Neuron (in vitro differentiated cells): ENCODE data around the gene ALK.

ENCODE experiments used
- H2AFZ ChIP-seq: one replicate; pipeline ENCODE4 v1.6.1; 2013; ENCODE audit warnings: low read depth, mild to moderate bottlenecking, inconsistent platforms, low read length, moderate library complexity
- H3K27me3 ChIP-seq: one replicate; pipeline ENCODE4 v1.6.1; 2013; ENCODE audit warnings: low read length; ENCODE audit not compliant: insufficient read depth
- H3K36me3 ChIP-seq: one replicate; pipeline ENCODE4 v1.6.1; 2013; ENCODE audit warnings: low read length; ENCODE audit not compliant: insufficient read depth
- H3K4me1 ChIP-seq: one replicate; pipeline ENCODE4 v1.6.1; 2013; ENCODE audit warnings: low read length; ENCODE audit not compliant: insufficient read depth
- H3K4me3 ChIP-seq: 2 replicates; pipeline ENCODE4 v1.5.1; 2013; ENCODE audit warnings: mild to moderate bottlenecking, low read length, moderate library complexity
- H3K9me3 ChIP-seq: one replicate; pipeline ENCODE4 v1.6.1; 2013; ENCODE audit warnings: low read length

The ALK gene

GRCh38 chr2:29242621-29243375, 678.6 kb downstream of the ALK start:
- H3K4me3 ChIP-seq: no peak overlapping the region
- no peaks in the 10 kb centered on the region for H3K36me3 ChIP-seq
- H2AFZ ChIP-seq: no peak overlapping the region
- H3K27me3 ChIP-seq: no peaks in the 10 kb centered on the region
- no peaks in the 10 kb centered on the region for H3K4me1 ChIP-seq
- H3K9me3 ChIP-seq: no peaks in the 10 kb centered on the region

GRCh38 chr2:29241955-29242565, 679.3 kb downstream of the ALK start:
- H3K27me3 ChIP-seq: no peaks in the 10 kb centered on the region
- no peak overlapping the region for H2AFZ ChIP-seq
- no peaks in the 10 kb centered on the region for H3K4me1 ChIP-seq
- H3K4me3 ChIP-seq: no peak overlapping the region
- H3K36me3 ChIP-seq: no peaks in the 10 kb centered on the region
- no peaks in the 10 kb centered on the region for H3K9me3 ChIP-seq

- H3K4me1 ChIP-seq: no peaks in the 10 kb centered on the region
- no peak overlapping the region for H2AFZ ChIP-seq
- H3K27me3 ChIP-seq: no peaks in the 10 kb centered on the region
- no peak overlapping the region for H3K4me3 ChIP-seq
- no peaks in the 10 kb centered on the region for H3K9me3 ChIP-seq
- no peaks in the 10 kb centered on the region for H3K36me3 ChIP-seq
Measured at GRCh38 chr2:29241341-29241740, 680.0 kb downstream of the ALK start.

- Histone ChIP-seq H3K9me3 (no peaks in the 10 kb centered on the region), H3K4me1 (no peaks in the 10 kb centered on the region), H3K4me3 (no peak overlapping the region), H3K27me3 (no peaks in the 10 kb centered on the region), H3K36me3 (no peaks in the 10 kb centered on the region), H2AFZ (no peak overlapping the region)
Measured at GRCh38 chr2:29240601-29241000, 680.8 kb downstream of the ALK start.

- no peaks in the 10 kb centered on the region for H3K9me3 ChIP-seq
- no peak overlapping the region for H3K4me3 ChIP-seq
- no peaks in the 10 kb centered on the region for H3K36me3 ChIP-seq
- no peaks in the 10 kb centered on the region for H3K4me1 ChIP-seq
- H3K27me3 ChIP-seq: no peaks in the 10 kb centered on the region
- H2AFZ ChIP-seq: no peak overlapping the region
Measured at GRCh38 chr2:29239209-29239960, 682.0 kb downstream of the ALK start.

- H3K27me3 ChIP-seq: no peaks in the 10 kb centered on the region
Measured at GRCh38 chr2:29238497-29238896, 682.9 kb downstream of the ALK start.

GRCh38 chr2:29236074-29236473, 685.3 kb downstream of the ALK start:
- no peak overlapping the region for H2AFZ ChIP-seq
- H3K36me3 ChIP-seq: no peaks in the 10 kb centered on the region
- H3K4me1 ChIP-seq: no peaks in the 10 kb centered on the region
- H3K4me3 ChIP-seq: no peak overlapping the region
- H3K9me3 ChIP-seq: no peaks in the 10 kb centered on the region
- H3K27me3 ChIP-seq: no peaks in the 10 kb centered on the region

More at GRCh38 chr2:29238497-29238896, 682.9 kb downstream of the ALK start:
- Histone ChIP-seq H3K4me3 (no peak overlapping the region), H3K36me3 (no peaks in the 10 kb centered on the region), H3K9me3 (no peaks in the 10 kb centered on the region), H2AFZ (no peak overlapping the region), H3K4me1 (no peaks in the 10 kb centered on the region)

- Histone ChIP-seq H3K36me3 (no peaks in the 10 kb centered on the region), H3K9me3 (no peaks in the 10 kb centered on the region), H3K27me3 (no peaks in the 10 kb centered on the region), H3K4me3 (no peak overlapping the region), H3K4me1 (no peaks in the 10 kb centered on the region), H2AFZ (no peak overlapping the region)
Measured at GRCh38 chr2:29235411-29235810, 686.0 kb downstream of the ALK start.

GRCh38 chr2:29233428-29233827, 688.0 kb downstream of the ALK start:
- Histone ChIP-seq H3K9me3 (no peaks in the 10 kb centered on the region), H3K4me1 (no peaks in the 10 kb centered on the region), H3K4me3 (no peak overlapping the region), H3K36me3 (no peaks in the 10 kb centered on the region), H2AFZ (no peak overlapping the region), H3K27me3 (no peaks in the 10 kb centered on the region)

GRCh38 chr2:29232041-29232440, 689.3 kb downstream of the ALK start:
- no peaks in the 10 kb centered on the region for H3K27me3 ChIP-seq

GRCh38 chr2:29229640-29230039, 691.7 kb downstream of the ALK start:
- Histone ChIP-seq H3K9me3 (no peaks in the 10 kb centered on the region), H3K4me3 (no peak overlapping the region), H3K4me1 (no peaks in the 10 kb centered on the region), H3K36me3 (no peaks in the 10 kb centered on the region), H3K27me3 (no peaks in the 10 kb centered on the region), H2AFZ (no peak overlapping the region)

More at GRCh38 chr2:29232041-29232440, 689.3 kb downstream of the ALK start:
- H3K4me1 ChIP-seq: no peaks in the 10 kb centered on the region
- H3K9me3 ChIP-seq: no peaks in the 10 kb centered on the region
- no peak overlapping the region for H3K4me3 ChIP-seq
- no peak overlapping the region for H2AFZ ChIP-seq
- no peaks in the 10 kb centered on the region for H3K36me3 ChIP-seq

- Histone ChIP-seq H3K9me3 (no peaks in the 10 kb centered on the region), H3K4me3 (no peak overlapping the region), H3K4me1 (no peaks in the 10 kb centered on the region)
Measured at GRCh38 chr2:29228947-29229346, 692.4 kb downstream of the ALK start.

GRCh38 chr2:29227935-29228675, 693.3 kb downstream of the ALK start:
- H3K4me3 ChIP-seq: no peak overlapping the region
- no peaks in the 10 kb centered on the region for H3K27me3 ChIP-seq
- no peaks in the 10 kb centered on the region for H3K36me3 ChIP-seq
- H3K9me3 ChIP-seq: peaks cover 2% of the 10 kb centered on the region
- no peaks in the 10 kb centered on the region for H3K4me1 ChIP-seq
- H2AFZ ChIP-seq: no peak overlapping the region

More at GRCh38 chr2:29228947-29229346, 692.4 kb downstream of the ALK start:
- H3K36me3 ChIP-seq: no peaks in the 10 kb centered on the region
- H3K27me3 ChIP-seq: no peaks in the 10 kb centered on the region
- H2AFZ ChIP-seq: no peak overlapping the region
